ENCODE data around the gene PCGF2.
"Not testable (repeated sequence)": the region's sequence is repeated elsewhere in the genome, so short reads cannot be mapped to it uniquely, and the experiment has no call there.

Gene PCGF2

GRCh38 chr17:38733982-38734973 is 13.9 kb downstream of the PCGF2 start:
- no peak for DNase-seq

DNA sequence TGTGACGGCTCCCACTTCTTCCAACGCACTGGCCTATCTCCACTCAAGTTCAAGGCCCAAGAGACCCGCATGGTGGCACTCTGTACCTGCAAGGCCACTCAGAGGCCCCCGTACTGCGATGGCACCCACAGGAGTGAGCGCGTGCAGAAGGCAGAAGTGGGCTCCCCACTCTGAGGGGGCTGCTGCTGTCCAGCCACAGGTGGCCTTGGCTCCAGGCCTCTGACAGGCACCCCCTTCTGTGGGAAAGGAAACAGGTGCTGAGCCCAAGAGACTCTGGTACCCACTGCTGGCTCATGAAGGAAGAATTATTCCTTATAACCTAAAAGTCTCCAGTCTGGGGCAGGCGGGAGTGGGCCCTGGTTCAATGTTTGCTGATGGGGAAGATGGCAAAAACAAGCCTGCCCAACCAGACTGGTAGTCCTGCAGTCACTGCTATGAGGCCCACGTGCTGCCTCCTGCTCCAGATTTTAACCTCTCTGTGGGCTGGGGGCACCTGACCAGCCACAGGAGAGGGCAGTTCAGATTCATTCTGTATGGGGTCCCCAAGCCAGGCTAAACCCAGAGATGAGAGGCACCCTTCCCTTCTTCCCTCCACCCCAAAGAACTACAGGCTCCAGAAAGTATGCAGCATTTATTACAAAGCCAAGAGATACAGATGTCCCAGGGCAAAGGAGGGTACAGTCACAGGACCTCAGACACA is 14.7 kb downstream of the PCGF2 start:
- DNase-seq, result no peak

DNA sequence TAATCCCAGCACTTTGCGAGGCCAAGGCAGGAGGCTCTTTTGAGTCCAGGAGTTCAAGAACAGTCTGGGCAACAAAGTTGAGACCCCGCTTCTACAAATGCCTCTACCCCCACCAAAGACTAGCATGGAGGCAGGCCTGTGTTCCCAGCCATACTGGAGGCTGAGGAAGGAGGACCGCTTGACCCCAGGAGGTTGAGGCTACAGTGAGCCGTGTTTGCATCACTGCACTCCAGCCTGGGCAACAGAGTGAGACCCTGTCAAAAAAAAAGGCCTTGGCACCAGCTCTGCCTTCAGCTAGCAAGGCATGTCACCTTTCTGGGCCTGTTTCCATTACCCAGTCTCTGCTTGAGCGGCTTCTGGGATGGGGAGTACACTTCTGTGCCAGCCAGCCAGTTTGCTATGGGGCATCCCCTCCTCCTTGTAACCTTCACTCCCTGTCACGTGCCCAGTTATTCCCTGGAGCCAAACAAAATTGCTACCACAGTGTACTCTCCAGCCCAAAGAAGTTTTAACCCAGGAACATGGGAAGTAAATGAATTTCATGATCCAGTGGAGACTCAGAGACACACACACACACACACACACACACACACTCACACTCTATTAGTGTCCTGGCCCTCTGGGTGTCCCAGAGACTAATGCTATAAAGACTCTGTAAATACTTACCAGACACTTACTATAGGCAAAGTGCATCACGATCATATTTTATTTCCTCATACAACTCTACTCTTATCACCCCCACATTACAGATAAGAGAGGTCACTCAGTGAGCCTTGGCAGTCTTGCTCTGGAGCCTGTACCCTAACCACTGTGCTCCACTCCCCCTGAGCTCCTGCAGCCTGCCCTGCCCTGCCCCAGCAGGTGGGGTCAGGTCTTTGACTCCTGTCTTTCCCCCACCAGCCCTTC is 15.5 kb downstream of the PCGF2 start:
- no peak for DNase-seq

GRCh38 chr17:38731526-38732294 is 16.4 kb downstream of the PCGF2 start:
- DNase-seq, result peak in 1 of 2 donors; percentile 30

DNA sequence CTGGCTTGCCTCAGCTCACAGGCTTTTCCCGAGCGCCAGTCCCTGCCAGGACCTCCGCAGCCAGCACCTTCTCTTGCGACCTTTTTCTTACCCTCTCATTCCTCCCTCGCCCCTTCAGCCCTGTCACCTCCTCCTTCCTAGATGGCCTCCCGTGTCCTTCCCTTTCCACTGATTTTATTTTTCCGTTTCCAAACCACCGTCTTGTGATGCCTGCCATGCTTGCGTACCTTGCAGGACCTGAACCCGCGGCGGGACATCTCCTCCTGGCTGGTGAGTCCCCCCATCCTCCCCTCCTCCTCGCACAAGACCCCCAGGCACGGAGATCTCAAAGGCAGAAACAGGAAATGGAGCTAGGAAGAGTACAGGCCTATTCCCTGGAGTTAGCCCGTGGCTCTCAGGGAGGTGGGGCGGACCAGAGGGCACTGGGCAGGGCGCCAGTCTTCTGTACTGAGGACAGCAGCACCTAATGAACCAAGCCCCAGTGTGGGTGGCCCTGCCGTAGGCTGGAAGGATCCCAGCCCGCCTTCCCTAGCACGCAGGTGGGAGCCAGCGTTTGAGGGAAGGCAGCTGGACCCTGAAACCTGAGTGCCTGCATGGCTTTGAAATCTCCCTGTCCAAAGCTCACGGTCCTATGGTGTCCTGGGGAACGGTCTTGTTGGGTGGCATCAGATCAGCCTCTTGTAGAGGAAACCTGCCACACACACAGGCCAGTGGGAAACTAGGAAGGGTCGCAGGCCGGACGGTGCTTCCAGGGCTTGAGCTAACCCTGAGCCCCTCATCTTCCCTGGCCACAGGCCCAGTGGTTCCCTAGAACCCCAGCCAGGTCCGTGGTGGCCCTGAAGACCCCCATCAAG is 17.4 kb downstream of the PCGF2 start:
- DNase-seq, result no peak

DNA sequence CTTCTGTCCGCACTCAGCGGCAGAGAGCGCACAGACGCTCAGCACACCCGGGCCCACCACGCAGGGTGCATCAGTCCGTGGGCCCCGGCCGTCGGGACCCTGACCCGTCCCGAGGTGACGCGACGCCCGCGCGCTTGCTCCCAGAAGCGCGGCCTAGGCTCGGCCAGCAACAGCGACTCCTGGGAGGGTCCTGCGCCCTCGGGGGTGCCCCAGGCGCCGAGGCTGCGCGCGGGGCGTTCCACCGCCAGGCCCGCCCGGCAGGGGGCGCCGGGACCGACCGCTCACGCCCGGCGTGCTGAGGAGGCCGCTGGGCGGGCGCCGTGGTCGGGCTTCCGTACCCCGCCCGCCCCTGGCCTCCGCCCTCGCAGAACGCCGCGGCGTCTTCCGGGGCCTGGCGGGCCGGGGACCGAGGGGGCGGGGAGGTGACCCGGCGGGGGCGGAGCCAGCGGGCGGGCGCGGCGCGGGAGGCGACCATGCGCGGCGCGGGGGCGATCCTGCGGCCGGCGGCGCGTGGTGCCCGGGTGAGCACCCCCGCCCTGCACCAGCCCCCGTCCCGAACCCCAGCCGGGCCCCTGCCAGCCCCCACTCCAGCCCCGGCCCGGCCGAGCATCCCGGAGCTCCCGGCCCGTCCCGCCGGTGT is 18.1 kb downstream of the PCGF2 start, which contains the start of gene CISD3:
TSS of gene CISD3 (plus strand) at position 456 of the 640 bp plus-strand sequence. CDS start at position 474, 18 bp downstream.
- peak; percentile 44 to 76 for DNase-seq

DNA sequence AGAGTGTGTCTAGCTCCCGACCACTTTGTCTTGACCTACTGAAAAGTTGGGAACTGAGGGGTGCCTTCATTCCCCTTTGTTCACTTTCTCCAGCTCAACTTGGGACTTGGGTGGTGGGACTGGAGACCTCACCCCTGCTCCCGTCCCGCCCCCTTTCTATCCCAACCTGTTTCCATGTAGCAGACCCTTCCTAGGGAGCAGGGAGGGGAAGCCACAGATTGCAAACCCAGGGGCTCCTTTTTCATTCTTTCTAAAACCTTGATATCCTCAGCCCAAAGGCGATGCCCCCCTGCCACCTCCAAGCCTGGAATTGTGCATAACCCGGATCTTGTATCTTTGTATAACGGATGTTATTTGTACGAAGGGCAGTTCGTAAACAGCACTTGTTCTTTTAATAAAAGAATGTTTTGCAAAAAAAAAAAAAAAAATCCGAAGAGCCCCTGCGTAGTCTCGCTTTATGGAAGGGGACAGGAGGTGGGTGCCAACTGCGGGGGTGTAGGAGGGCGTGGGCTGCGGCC is 18.7 kb downstream of the PCGF2 start:
- DNase-seq, result no peak

GRCh38 chr17:38728290-38728831 is 19.8 kb downstream of the PCGF2 start:
- peak in 1 of 2 donors; percentile 48 for DNase-seq

- DNase-seq, result peak; percentile 85 to 89
Measured at GRCh38 chr17:38727736-38728135, 20.4 kb downstream of the PCGF2 start.

- DNase-seq, result not testable (repeated sequence)
Measured at GRCh38 chr17:38726145-38726544, 22.0 kb downstream of the PCGF2 start.

DNA sequence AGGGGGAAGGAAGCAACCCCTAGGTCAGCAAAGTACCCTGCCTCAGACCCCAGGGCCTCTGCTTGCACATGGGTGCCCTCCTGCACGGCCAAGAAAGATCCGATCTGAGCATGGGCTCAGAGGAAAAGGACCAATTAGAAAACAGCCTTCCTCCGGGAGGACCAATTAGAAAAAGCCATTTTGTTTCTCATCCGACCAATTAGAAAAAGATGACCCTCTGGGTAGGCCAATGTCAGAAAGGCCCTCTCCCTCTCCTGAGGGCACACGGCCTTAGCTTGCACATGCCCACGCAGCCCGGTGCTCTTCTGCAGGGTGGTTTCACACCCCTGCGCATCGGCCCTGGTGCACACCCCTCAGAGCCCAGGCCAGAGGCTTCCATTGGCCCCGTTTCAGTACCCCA is 23.1 kb downstream of the PCGF2 start:
- DNase-seq, result no peak

- DNase-seq, result no peak
Measured at GRCh38 chr17:38724337-38724988, 23.7 kb downstream of the PCGF2 start.

- DNase-seq, result no peak
Measured at GRCh38 chr17:38721802-38722201, 26.3 kb downstream of the PCGF2 start.

GRCh38 chr17:38720941-38721340 is 27.2 kb downstream of the PCGF2 start:
- no peak for DNase-seq

DNA sequence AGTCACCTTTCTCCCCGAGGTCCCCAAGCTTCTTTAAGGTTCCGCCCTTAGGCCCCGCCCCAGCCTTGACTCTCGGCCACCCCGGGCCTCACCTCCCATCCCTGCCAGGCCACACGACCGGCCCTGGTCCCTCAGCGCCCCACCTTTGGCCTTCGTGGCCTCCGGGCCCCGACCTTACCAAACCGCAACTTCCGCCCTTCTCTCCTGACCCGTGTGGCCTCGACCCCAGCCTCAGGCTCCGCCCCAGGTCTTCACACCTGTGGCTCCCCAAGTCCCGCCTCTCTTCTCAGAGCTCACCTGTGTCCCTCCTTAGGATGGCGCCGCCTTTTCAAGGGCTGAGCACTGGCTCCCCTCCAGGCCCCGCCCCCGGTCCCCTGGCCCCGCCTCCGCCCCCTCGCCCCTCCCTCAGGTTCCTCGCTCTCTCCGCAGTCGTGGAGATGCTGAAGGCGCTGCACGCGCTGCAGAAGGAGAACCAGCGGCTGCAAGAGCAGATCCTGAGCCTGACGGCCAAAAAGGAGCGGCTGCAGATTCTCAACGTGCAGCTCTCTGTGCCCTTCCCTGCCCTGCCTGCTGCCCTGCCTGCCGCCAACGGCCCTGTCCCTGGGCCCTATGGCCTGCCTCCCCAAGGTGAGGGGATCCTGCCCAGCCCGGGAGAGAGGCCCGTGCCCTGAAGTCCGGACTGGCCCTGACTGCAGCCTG is 28.0 kb downstream of the PCGF2 start:
- DNase-seq, result no peak

- no peak for DNase-seq
Measured at GRCh38 chr17:38719289-38719942, 28.7 kb downstream of the PCGF2 start.

GRCh38 chr17:38717139-38717745 is 30.9 kb downstream of the PCGF2 start:
- no peak for DNase-seq

Data from inflammatory macrophage treated with lipopolysaccharide for 1 hour (primary cell).